Amygdala (tissue), 56 donors: Measurements from ENCODE around the gene UQCRQ.
"Not testable (repeated sequence)": the region's sequence is repeated elsewhere in the genome, so short reads cannot be mapped to it uniquely, and the experiment has no call there.

Experiments
- DNase-seq, 56 donors: peaks; one replicate each; lab custom pipeline; 2025; lab: John Stamatoyannopoulos, UW

Gene UQCRQ

DNA sequence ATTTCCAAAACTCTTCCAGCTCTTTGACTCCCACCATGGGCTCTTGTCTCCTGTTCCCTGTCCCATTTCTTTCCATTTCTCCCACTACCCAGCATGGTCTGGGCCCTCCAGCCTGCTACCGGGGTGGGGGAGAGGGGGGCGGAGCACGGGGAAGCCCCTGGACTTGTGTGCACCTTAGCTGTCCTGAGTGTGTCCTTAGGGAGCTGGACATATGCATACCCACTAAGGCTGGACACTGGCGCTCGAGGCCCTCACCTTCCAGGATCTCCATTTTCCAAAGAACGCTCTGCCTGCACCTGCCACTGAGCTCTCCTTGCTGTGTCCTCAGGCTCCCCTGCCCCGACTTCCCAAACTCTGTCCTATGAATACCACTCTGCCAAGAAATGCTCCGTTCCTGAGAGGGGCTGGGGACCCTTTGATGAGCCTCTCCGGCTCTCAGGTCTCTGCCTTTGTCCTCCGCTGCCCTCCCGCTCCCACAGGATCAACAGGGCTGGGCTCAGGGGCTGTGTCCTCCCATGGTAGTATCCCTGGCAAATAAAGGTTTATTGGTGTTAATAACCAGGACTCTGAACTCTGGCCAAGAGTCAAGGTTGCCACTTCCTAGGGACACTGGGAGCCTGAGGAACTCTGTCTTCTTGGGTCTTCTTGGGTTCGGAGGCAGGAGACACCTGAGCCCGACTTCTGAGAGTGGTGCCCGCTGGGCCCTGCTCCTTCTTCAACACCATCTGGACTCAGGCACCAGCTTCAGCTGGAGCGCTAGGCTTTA lies 35.2 kb upstream of the UQCRQ start:
- DNase-seq, result no peak

DNA sequence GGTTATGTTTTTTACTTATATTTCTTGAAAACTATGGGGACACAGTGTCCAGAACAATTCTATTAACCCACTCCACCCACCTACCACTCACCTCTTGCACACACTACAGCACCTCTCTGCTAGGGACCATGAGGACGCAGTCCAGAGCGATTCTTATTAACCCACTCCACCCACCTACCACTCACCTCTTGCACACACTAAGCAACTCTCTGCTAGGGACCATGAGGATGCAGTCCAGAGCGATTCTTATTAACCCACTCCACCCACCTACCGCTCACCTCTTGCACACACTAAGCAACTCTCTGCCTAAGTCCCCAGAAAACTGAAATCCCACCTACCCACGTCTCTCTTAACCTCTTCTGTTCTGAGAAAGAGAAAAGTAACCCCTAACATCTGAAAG lies 33.8 kb upstream of the UQCRQ start:
- DNase-seq, result no peak

DNA sequence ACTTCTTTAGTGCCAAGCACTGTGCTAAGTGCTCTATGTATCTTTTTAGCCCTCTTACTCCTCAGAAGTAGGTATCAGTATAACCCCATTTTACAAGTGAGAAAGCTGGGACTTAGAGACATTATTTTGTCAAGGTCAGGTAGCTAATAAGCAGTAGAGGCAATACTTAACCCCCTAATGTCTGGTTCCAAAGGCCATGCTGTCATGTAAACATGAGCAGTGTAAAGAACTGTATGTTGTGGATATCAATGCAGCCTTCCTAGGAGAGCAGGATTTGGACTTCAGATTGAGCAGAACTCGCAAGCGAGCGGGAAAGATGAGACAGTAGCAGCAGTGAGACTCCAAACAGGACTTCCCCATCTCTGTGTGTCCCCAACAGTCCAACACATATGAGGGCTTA lies 32.4 kb upstream of the UQCRQ start:
- DNase-seq, result no peak

DNA sequence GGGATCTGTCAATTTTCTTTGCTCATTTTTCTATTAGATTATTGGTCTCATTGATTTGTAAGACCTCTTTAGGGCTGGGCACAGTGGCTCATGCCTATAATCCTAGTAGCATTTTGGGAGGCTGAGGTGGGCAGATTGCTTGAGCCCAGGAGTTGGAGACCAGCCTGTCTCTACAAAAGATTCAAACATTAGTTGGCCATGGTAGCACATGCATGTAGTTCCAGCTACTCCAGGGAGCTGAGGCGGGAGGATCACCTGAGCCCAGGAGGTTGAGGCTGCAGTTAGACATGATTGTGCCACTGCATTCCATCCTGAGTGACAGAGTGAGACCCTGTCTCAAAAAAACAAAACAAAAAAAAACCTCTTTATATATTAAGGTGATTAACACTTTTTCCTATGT lies 29.6 kb upstream of the UQCRQ start:
- DNase-seq, result no peak

DNA sequence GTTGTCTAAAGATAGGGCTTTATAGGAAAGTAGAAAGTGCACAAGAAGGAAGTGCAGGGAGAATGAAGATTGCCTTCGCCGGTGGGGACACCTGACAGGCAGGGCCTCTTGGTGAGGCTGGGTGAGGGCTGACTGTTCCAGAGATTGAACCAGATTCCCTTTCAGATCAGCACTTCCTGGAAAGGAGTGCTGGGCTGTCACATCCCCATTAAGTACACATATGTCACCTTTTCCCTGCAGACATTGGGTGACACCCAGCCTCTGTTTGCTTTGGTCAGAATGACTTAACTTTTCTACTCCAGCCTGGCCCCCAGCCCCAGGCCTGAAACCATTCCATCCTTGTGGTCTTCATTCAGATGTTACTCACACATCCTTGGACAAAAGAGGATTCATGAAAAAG lies 28.6 kb upstream of the UQCRQ start:
- no peak for DNase-seq

DNA sequence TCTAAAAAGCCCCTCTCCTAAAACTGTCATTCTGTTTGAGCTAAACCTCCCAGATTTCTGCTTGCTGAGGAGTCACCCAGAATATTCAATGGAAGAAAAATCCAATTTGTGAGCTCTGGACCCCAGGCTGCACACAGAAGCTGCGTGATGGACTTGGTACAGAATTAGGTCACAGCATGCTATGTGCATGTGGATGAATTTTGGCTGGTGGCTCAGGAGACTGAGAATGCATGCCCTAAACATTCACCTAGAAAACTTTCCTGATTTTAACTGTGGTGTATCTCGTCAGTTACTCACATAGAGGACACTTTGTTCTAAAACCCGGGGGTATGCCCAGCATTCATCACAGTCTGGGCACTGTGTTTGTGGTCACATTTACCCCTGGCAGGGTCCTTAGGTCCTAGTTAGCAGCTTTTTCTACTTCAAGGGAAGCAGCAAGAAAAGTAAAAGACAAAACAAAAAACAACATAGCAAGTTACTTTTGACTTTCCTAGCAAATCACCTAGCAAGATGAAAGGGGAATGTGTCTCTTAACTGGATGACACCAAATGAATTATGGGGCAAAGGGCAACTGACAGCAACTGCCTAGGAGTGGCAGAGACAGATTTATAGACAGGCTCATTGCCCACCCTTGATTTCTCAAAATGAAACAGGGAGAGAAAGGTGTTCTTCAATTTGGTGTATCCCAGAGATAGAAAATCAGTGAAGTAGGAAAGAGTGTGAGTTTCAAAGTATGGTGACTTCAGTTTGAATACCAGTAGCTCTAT lies 27.7 kb upstream of the UQCRQ start:
- DNase-seq, result no peak

DNA sequence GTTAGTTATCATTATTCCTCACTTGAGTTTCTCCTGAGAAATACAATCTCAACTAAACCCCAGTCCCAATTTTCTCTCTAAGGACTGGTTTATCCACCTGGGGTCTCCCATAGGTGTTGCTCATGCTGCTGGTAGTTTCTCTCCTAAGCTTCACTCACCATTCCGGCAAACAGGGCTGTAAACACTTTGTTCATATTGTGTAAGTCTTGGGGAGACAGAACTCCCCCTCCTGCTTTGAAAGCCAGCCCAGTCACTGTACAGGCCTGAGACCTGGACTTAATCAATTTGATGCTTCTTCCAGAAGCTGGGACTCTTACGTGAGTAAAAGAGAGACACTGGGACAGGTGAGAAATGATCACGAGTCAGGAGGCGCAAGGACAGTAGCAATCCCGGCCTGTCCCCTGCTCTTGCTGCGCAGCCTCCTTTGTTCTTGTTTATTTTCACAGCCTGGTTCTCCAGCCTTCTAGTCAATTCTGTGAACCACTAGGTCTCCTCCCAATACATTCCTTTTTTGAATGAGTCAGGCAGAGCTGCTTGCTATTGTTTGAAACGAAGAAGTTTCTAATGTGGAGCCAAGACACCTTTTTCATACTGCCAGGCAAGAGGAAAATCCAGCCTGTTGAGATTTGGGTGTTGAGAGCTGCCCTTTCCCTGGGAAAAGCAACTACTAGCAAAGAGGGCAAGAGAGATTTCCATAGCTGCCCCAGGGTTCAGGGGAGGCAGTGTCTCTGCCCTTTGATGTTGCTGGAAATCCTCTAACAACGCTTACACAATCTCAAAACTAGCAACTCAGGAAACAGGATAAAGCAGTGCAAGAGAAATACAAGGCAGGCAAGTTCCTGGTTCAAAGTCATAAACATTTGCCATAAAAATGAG lies 26.8 kb upstream of the UQCRQ start:
- no peak for DNase-seq

DNA sequence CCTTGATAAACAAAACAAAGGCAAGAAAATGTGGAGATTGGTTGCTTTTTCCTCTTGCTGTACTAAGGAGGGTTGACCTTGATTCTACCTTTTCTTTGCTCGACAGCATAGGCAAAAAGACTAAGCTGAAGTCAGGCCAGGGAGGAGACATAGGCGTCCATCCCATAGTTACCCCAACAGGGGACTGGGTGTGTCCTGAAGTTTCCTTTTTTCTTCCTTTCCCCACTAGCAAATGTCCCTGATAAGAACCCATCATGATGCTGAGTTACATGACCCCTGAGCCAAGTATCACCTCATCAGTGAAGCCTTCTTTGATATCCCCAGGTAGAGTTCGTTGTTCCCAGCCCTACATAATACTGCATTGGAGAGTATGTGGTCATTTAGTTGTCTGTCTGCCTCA lies 26.1 kb upstream of the UQCRQ start:
- no peak for DNase-seq

DNA sequence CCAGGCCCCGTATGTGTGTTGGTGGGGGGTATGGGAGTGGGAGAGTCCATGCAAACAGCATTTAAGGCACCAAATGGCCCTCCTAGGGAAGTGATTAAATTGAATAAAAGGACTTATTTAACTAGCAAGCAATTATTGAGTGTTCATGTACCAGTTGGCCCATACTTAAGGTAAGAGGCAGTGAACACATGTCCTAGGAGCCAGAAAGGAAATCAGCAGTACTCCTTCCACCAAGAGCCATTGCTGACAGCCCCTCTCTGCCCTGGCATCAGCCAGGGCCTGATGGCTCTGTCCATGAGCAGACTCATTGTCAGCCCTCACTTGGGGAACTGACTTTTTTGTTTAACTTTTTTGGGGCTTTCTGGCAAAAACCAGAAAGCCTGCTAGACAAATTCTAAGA lies 25.5 kb upstream of the UQCRQ start:
- DNase-seq, result no peak

DNA sequence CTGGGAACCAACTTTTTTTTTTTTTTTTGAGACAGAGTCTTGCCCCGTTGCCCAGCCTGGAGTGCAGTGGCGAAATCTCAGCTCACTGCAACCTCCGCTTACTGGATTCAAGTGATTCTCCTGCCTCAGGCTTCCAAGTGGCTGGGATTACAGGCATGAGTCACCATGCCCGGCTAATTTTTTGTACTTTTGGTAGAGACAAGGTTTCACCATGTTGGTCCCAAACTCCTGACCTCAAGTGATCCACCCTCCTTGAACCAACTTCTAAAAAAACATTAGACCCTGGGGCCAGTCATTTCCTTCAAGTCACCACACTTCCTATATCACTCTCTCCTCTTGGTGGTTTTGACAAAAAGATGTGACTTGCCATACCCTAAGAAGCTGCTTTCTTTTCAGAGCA lies 25.1 kb upstream of the UQCRQ start:
- no peak for DNase-seq

DNA sequence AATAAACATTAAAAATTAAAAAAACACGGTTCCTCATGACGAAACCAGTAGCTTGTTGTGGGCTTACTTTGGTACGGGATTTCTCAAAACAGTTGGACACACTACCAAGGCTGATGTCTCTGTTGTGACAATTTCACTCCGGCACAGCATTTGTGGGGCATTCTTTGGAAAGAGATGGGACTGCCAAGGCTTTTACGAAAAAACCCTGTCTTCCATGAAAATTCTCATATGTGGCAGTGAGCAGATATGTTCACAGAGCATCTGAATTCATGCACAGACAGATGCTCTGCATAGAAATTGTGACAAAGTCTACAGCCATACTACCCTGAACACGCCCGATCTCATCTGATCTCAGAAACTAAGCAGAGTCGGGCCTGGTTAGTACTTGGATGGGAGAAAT lies 18.2 kb upstream of the UQCRQ start:
- DNase-seq, result no peak

DNA sequence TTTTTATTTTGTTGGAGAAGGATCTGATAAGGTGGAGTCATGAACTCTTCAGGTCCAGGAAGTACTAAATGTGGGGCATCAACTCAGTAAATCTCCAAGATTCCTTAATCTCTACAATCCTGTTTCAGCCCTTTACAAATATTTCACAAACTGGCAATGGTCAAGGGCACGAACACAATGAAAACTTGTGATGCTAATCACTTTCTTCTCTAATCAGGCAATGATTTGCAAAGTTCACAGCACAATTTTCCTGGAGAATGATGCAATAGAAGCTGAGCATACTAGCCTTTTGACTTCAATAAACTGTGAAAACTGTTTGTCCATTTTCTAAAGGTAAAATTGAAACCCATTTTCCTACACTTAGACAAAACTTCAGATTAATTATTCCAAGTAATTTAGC lies 17.1 kb upstream of the UQCRQ start:
- no peak for DNase-seq

DNA sequence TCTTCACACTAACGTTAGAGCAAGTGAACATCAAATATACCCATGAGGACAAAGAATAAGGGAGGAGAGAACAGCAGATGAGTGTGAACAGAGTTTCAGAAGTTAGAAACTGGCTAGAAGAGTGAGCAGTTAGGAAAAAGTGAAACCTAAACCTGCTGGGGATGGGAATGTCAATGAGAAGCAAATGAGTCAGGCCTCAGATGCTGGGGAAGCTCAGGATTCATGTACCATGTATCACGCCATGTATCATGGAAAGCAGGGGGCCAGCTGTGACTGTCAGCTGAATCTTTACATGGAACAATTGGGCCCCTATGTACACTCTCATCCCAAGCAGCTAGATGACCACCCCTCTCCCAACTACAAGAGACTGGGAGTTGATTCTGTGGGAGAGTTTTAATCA lies 16.4 kb upstream of the UQCRQ start:
- DNase-seq, result no peak

DNA sequence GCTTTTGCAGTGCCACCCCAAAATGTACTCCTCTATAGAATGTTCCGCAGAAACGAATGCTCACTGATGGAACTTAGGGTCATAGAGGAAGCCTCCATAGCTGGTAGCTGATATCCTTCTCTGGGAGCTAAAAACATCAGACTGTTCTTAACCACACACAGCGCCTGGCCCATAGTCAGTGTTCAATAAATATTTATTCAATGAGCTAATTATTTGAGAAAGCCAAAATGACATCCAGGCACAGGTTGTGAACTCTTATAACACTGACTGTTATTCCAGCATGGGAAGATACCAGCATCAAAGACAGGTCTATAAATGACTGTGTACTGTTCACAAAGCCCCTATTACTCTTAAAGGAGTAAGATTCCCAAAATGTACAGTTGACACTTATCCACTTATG lies 13.1 kb upstream of the UQCRQ start:
- no peak for DNase-seq

DNA sequence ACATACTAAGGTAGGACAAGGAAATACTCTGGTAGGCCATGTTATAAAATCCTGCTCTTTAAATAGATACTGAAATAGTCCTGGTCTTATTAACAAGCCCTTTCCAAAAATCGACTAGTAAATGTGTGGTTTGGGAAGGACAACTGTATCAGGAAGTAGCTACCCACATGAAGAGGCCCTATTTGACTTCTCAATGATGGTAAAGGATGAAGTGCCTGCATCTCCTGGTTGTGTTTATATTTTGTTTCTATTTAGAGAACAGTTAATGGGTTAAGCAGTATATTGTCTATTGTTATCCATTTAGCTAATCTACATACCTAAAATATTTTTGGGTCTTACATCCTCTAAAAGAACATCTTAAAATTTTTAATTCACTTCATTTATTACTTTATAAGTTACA lies 12.7 kb upstream of the UQCRQ start:
- DNase-seq, result no peak

DNA sequence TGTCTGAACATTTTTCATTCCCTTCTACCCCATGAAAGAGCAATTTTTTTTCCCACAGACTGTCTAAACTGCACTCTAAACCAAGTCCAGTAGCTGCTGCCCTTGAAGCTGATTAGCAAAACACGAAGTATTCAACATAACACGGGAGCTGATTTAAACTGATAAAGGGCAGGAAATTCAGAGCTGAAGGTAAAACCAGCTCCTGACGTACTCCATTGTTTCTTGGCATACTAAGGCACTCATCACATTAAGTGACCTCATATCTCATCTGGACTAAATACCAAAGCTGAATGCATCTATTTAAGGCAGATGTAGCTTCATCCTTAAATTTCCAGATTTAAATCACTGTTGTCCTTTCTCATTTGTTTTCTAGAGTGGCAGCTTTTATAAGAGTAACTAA lies 12.1 kb upstream of the UQCRQ start:
- no peak for DNase-seq

DNA sequence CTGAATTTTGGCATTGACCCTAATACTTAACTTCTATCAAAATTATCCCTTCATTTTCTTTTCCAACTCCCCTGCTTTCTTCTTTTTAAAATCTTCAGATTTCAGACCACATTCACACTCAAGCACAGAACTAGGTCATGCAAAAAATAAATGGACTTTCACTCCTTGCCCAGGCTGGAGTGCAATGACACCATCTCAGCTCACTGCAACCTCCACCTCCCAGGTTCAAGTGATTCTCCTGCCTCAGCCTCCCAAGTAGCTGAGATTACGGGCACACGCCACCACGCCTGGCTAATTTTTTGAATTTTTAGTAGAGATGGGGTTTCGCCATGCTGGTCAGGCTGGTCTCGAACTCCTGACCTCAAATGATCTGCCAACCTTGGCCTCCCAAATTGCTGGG lies 11.4 kb upstream of the UQCRQ start:
- DNase-seq, result not testable (repeated sequence)

DNA sequence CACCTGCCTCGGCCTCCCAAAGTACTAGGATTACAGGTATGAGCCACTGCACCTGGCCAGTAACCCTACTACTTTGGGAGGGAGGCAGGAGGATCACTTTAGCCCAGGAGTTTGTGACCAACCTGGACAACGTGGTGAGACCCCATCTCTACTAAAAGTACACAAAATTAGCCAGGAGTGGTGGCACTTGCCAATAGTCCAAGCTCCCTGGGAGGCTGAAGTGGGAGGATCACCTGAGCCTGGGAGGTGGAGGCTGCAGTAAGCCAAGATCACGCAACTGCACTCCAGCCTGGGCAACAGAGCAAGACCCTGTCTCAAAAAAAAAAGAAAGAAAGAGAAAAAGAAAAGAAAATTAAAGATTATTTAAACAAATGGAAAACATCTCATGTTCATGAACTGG lies 10.4 kb upstream of the UQCRQ start:
- no peak for DNase-seq

DNA sequence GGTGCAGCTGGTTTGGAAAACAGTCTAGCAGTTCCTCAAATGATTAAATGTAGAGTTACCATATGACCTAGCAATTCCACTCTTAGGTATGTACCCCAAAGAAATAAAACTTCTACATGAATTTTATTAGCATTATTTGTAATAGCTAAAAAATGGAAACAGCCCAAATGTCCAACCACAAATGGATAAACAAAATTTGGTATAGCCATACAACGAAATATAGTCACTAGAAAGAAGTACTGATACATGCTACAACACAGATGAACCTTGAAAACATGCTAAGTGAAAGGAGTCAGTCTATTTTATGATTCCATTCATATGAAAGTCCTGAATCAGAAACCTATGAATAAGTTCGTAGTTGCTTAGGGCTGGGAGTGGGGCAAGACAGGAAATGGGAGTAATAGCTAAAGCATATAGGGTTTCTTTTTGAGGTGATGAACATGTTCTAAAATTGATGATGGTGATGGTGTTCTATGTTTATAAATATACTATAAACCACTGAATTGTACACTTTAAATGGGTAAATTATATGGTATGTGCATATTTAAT lies 6.5 kb upstream of the UQCRQ start:
- DNase-seq, result no peak

DNA sequence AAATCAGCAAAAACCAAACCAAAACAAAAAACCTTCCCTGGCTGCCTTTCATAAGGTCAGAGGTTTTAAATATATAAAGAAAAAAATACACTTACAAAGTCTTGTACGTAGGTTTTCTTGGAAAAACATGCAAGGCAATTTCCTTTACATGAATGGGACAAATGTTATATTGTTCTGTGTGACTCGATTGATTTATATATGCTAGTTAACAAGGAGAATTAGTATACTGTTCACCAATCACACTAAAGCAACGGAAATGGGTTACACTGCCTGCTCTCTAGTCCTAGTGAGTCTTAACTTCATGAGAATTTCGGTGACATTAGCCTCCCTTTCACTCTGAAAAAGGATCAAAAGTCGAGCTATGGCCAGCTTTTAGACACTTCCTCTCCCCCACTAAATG lies 5.7 kb upstream of the UQCRQ start:
- no peak for DNase-seq
